ENCODE results near the gene TPP1. TPM values are rescaled to one million over a fixed set of nuclear protein-coding genes. Genes with fewer than 3 reads are reported as not detected.

Gene TPP1
- total and polyA plus RNA-seq, 9 of the 15 experiments (the other 6 are each of a cell fraction or from before 2014, with no cell fraction given): 7.5 to 75.8 (median 15.7) TPM

- TF ChIP-seq NFXL1 (CRISPR knock-in tag; IDR thresholded peaks at IDR 0.05) (no peak), ZFX (CRISPR knock-in tag; IDR thresholded peaks at IDR 0.05) (peak; percentile 65), TCF15 (CRISPR knock-in tag; IDR thresholded peaks at IDR 0.05) (no peak), ZNF165 (CRISPR knock-in tag; IDR thresholded peaks at IDR 0.05; ENCODE audit: borderline replicate concordance) (no peak), RB1 (IDR thresholded peaks at IDR 0.05; ENCODE audit: low read depth) (peak; percentile 79; the same call in 1 of the 2 replicates), KAT2B (IDR thresholded peaks at IDR 0.05; ENCODE audit: low read depth, low read length) (no peak), UBTF (IDR thresholded peaks at IDR 0.05; ENCODE audit: borderline replicate concordance in 1 of 2, low read depth in 2 of 2, low read length in 2 of 2) (peak in 1 of 2 experiments; percentile 47; a peak in 2 of 4 replicates), MIER1 (IDR thresholded peaks at IDR 0.05; ENCODE audit: low read depth) (no peak), MCM3 (IDR thresholded peaks at IDR 0.05) (no peak), TRIM24 (IDR thresholded peaks at IDR 0.05) (no peak), POLR2A (conservative IDR thresholded peaks at IDR 0.05) (no peak), RERE (CRISPR knock-in tag; IDR thresholded peaks at IDR 0.05; ENCODE audit: borderline replicate concordance) (0 out of 2 replicates have a peak, but pooled peaks have one; percentile 9), NFE2 (IDR thresholded peaks at IDR 0.05; ENCODE audit: low read depth) (no peak), FUS (optimal IDR thresholded peaks at IDR 0.05; ENCODE audit: low read depth, low read length) (no peak), AFF4 (CRISPR knock-in tag; IDR thresholded peaks at IDR 0.05) (no peak)
Measured at GRCh38 chr11:6611963-6612212, 7.3 kb downstream of the TPP1 start (continued).

Data from K562 (cell line).